Mesendoderm (in vitro differentiated cells): ENCODE measurements around the gene LSG1.
A peak's percentile ranks its signal among the peaks of the same experiment; 100 is the strongest.

Source experiments
- DNase-seq: peaks from one replicate; pipeline ENCODE4 v3.0.0; 2013
- H2AK5ac ChIP-seq: 2 replicates; pipeline ENCODE4 v1.6.1; 2013; ENCODE audit warnings: low read length, inconsistent platforms
- H2BK120ac ChIP-seq: 2 replicates; pipeline ENCODE4 v1.6.1; 2013; ENCODE audit warnings: low read depth, mild to moderate bottlenecking, low read length, moderate library complexity, mixed read lengths
- H2BK15ac ChIP-seq: replicated peaks from 2 replicates; pipeline ENCODE4 v1.6.1; 2013; ENCODE audit warnings: low read depth, mild to moderate bottlenecking, moderate library complexity
- H2BK5ac ChIP-seq: 2 replicates; pipeline ENCODE4 v1.6.1; 2013; ENCODE audit warnings: low read length, inconsistent platforms
- H3K18ac ChIP-seq: 2 replicates; pipeline ENCODE4 v1.6.1; 2013; ENCODE audit warnings: mild to moderate bottlenecking, low read length, mixed read lengths
- H3K23ac ChIP-seq: one replicate; pipeline ENCODE4 v1.6.1; 2013; ENCODE audit warnings: low read length
- H3K27ac ChIP-seq: 2 replicates; pipeline ENCODE4 v1.5.1; 2013; ENCODE audit warnings: low read depth, mild to moderate bottlenecking, inconsistent platforms, low read length, moderate library complexity
- H3K27me3 ChIP-seq: 2 replicates; pipeline ENCODE4 v1.6.1; 2013; ENCODE audit warnings: low read length, control low read depth, mild to moderate bottlenecking, inconsistent platforms; ENCODE audit not compliant: insufficient read depth, poor library complexity
- H3K36me3 ChIP-seq: 2 replicates; pipeline ENCODE4 v1.6.1; 2013; ENCODE audit warnings: low read length, inconsistent platforms; ENCODE audit not compliant: control insufficient read depth, insufficient read depth
- H3K4ac ChIP-seq: one replicate; pipeline ENCODE4 v1.6.1; 2013; ENCODE audit warnings: low read depth, mild to moderate bottlenecking, low read length, moderate library complexity
- H3K4me1 ChIP-seq: 2 replicates; pipeline ENCODE4 v1.6.1; 2013; ENCODE audit warnings: low read depth, low read length, inconsistent platforms; ENCODE audit not compliant: control insufficient read depth
- H3K4me2 ChIP-seq: 2 replicates; pipeline ENCODE4 v1.6.1; 2013; ENCODE audit warnings: low read length
- H3K4me3 ChIP-seq: 2 replicates; pipeline ENCODE4 v1.5.1; 2013; ENCODE audit warnings: mild to moderate bottlenecking, low read length
- H3K56ac ChIP-seq: one replicate; pipeline ENCODE4 v1.6.1; 2013; ENCODE audit warnings: low read length
- H3K79me1 ChIP-seq: 2 replicates; pipeline ENCODE4 v1.6.1; 2013; ENCODE audit warnings: low read length, inconsistent platforms
- H3K79me2 ChIP-seq: 2 replicates; pipeline ENCODE4 v1.6.1; 2013; ENCODE audit warnings: mild to moderate bottlenecking, low read length; ENCODE audit not compliant: control insufficient read depth, insufficient read depth
- H3K9ac ChIP-seq: 2 replicates; pipeline ENCODE4 v1.6.1; 2013; ENCODE audit warnings: low read length, inconsistent platforms
- H4K5ac ChIP-seq: one replicate; pipeline ENCODE4 v1.6.1; 2013; ENCODE audit warnings: low read length
- H4K8ac ChIP-seq: one replicate; pipeline ENCODE4 v1.6.1; 2013; ENCODE audit warnings: low read depth, mild to moderate bottlenecking, control low read depth, low read length, moderate library complexity
- WGBS: extraction: QIAGEN DNeasy Blood & Tissue Kit; methylation state at CpG from one replicate; pipeline ENCODE4 v1.1.7; 2013; ENCODE audit warnings: low lambda C conversion rate, missing lambda C conversion rate; ENCODE audit not compliant: insufficient coverage; ENCODE audit errors: extremely low coverage; 5-methylcytosine and 5-hydroxymethylcytosine counted together

Gene LSG1

GRCh38 chr3:194682189-194682693 lies 10.2 kb upstream of the LSG1 start:
- H3K23ac ChIP-seq = no peak overlapping the region
- H3K18ac ChIP-seq = no peak overlapping the region
- no peak overlapping the region for H3K9ac ChIP-seq
- DNase-seq = no peak
- H4K5ac ChIP-seq = no peak overlapping the region
- WGBS = no CpG with 5 or more reads among the region's 4 CpGs
- H3K4me3 ChIP-seq = no peak overlapping the region
- H4K8ac ChIP-seq = no peak overlapping the region
- peaks cover 4% of the 10 kb centered on the region for H3K27me3 ChIP-seq
- H3K4ac ChIP-seq = no peak overlapping the region
- H3K4me2 ChIP-seq = no peak overlapping the region
- H2BK15ac ChIP-seq = no peak overlapping the region
- no peak overlapping the region for H2AK5ac ChIP-seq
- no peak overlapping the region for H3K27ac ChIP-seq
- no peaks in the 10 kb centered on the region for H3K79me2 ChIP-seq
- H3K36me3 ChIP-seq = no peaks in the 10 kb centered on the region
- H3K79me1 ChIP-seq = no peaks in the 10 kb centered on the region
- no peak overlapping the region for H2BK120ac ChIP-seq
- H3K56ac ChIP-seq = peak overlapping the region; percentile 7
- H3K4me1 ChIP-seq = peaks cover 2% of the 10 kb centered on the region
- H2BK5ac ChIP-seq = no peak overlapping the region

GRCh38 chr3:194680888-194681615 lies 9.1 kb upstream of the LSG1 start:
- no peak overlapping the region for H3K4me3 ChIP-seq
- no peak overlapping the region for H3K23ac ChIP-seq
- no peaks in the 10 kb centered on the region for H3K79me2 ChIP-seq
- no peak overlapping the region for H4K8ac ChIP-seq
- no peak overlapping the region for H2BK5ac ChIP-seq
- H2AK5ac ChIP-seq = no peak overlapping the region
- H3K18ac ChIP-seq = no peak overlapping the region
- no peaks in the 10 kb centered on the region for H3K79me1 ChIP-seq
- H3K4me2 ChIP-seq = no peak overlapping the region
- peaks cover 2% of the 10 kb centered on the region for H3K4me1 ChIP-seq
- no peak for DNase-seq
- no peak overlapping the region for H3K56ac ChIP-seq
- H3K27me3 ChIP-seq = no peaks in the 10 kb centered on the region
- no peaks in the 10 kb centered on the region for H3K36me3 ChIP-seq
- no peak overlapping the region for H2BK120ac ChIP-seq
- H4K5ac ChIP-seq = no peak overlapping the region
- H3K27ac ChIP-seq = no peak overlapping the region
- no peak overlapping the region for H2BK15ac ChIP-seq
- WGBS = no CpG with 5 or more reads among the region's 11 CpGs
- no peak overlapping the region for H3K9ac ChIP-seq
- H3K4ac ChIP-seq = no peak overlapping the region

GRCh38 chr3:194676471-194676870 lies 4.5 kb upstream of the LSG1 start:
- H3K4me1 ChIP-seq = no peaks in the 10 kb centered on the region
- H4K5ac ChIP-seq = no peak overlapping the region
- WGBS = no CpG with 5 or more reads among the region's 1 CpG

GRCh38 chr3:194675680-194676079 lies 3.7 kb upstream of the LSG1 start:
- Histone ChIP-seq H3K79me1 (peaks cover 5% of the 10 kb centered on the region), H2AK5ac (no peak overlapping the region), H4K8ac (no peak overlapping the region), H3K9ac (no peak overlapping the region), H3K4me3 (no peak overlapping the region), H2BK15ac (no peak overlapping the region), H3K4me2 (no peak overlapping the region), H2BK5ac (no peak overlapping the region), H3K27me3 (no peaks in the 10 kb centered on the region), H3K4me1 (peaks cover 2% of the 10 kb centered on the region), H4K5ac (no peak overlapping the region), H3K79me2 (peaks cover 10% of the 10 kb centered on the region), H3K27ac (no peak overlapping the region), H3K18ac (no peak overlapping the region), H3K56ac (no peak overlapping the region), H3K4ac (no peak overlapping the region), H3K36me3 (no peaks in the 10 kb centered on the region), H3K23ac (no peak overlapping the region), H2BK120ac (no peak overlapping the region)
- WGBS = no CpG with 5 or more reads among the region's 4 CpGs
- no peak for DNase-seq

More at GRCh38 chr3:194676471-194676870, 4.5 kb upstream of the LSG1 start:
- Histone ChIP-seq H2BK120ac (no peak overlapping the region), H3K27ac (no peak overlapping the region), H3K9ac (no peak overlapping the region), H3K18ac (no peak overlapping the region), H3K56ac (no peak overlapping the region), H3K36me3 (no peaks in the 10 kb centered on the region), H2BK15ac (no peak overlapping the region), H3K4ac (no peak overlapping the region), H3K4me3 (no peak overlapping the region), H2AK5ac (no peak overlapping the region), H4K8ac (no peak overlapping the region), H3K23ac (no peak overlapping the region), H3K27me3 (no peaks in the 10 kb centered on the region), H3K4me2 (no peak overlapping the region), H3K79me1 (peaks cover 2% of the 10 kb centered on the region), H2BK5ac (no peak overlapping the region), H3K79me2 (peaks cover 4% of the 10 kb centered on the region)
- no peak for DNase-seq

GRCh38 chr3:194675081-194675640 lies 3.2 kb upstream of the LSG1 start:
- peaks cover 6% of the 10 kb centered on the region for H3K79me1 ChIP-seq
- no peak overlapping the region for H2BK15ac ChIP-seq
- no peaks in the 10 kb centered on the region for H3K36me3 ChIP-seq
- DNase-seq = no peak
- H3K27ac ChIP-seq = no peak overlapping the region
- no peak overlapping the region for H3K9ac ChIP-seq
- no peaks in the 10 kb centered on the region for H3K27me3 ChIP-seq
- no peak overlapping the region for H3K4me2 ChIP-seq
- H2AK5ac ChIP-seq = no peak overlapping the region
- no peak overlapping the region for H3K56ac ChIP-seq
- no peak overlapping the region for H3K23ac ChIP-seq
- no peak overlapping the region for H4K5ac ChIP-seq
- peaks cover 2% of the 10 kb centered on the region for H3K4me1 ChIP-seq
- H2BK120ac ChIP-seq = no peak overlapping the region
- no CpG with 5 or more reads among the region's 12 CpGs for WGBS
- H4K8ac ChIP-seq = no peak overlapping the region
- peaks cover 15% of the 10 kb centered on the region for H3K79me2 ChIP-seq
- no peak overlapping the region for H2BK5ac ChIP-seq
- H3K18ac ChIP-seq = no peak overlapping the region
- no peak overlapping the region for H3K4ac ChIP-seq
- H3K4me3 ChIP-seq = no peak overlapping the region
